ENCODE results near the gene PTGIS.

PTGIS gene

GRCh38 chr20:49602345-49603208 lies 34.6 kb upstream of the PTGIS start:
- POLR2A ChIA-PET = no interaction called here
- CTCF ChIA-PET = interaction anchor here (1.0 to 11.3 kb wide), 2 partner anchors 62 to 268 kb away, joined by 3 to 169 read pairs; no protein-coding TSS in a partner anchor
- no peak for TF ChIP-seq CTCF (IDR thresholded peaks at IDR 0.05; ENCODE audit: control extremely low read depth, extremely low read depth, low read depth, missing control alignments)
- DNase-seq (ENCODE audit: extremely low spot score) = no peak

GRCh38 chr20:49601153-49601924 lies 33.4 kb upstream of the PTGIS start:
- no peak for DNase-seq (ENCODE audit: extremely low spot score)
- TF ChIP-seq CTCF (IDR thresholded peaks at IDR 0.05; ENCODE audit: control extremely low read depth, extremely low read depth, low read depth, missing control alignments) = no peak
- ChIA-PET POLR2A (no interaction called here), CTCF (interaction anchor here (1.2 to 11.3 kb wide), 4 partner anchors 9 to 245 kb away, joined by 3 to 169 read pairs (median 4); no protein-coding TSS in a partner anchor)

- TF ChIP-seq CTCF (IDR thresholded peaks at IDR 0.05; ENCODE audit: control extremely low read depth, extremely low read depth, low read depth, missing control alignments) = no peak
- POLR2A ChIA-PET = no interaction called here
- no peak for DNase-seq (ENCODE audit: extremely low spot score)
- CTCF ChIA-PET = interaction anchor here (1.1 to 1.2 kb wide), 2 partner anchors 9 to 11 kb away, joined by 3 to 5 read pairs; no protein-coding TSS in a partner anchor
These were observed 31.8 kb upstream of the PTGIS start for GRCh38 chr20:49599746-49600113.

DNA sequence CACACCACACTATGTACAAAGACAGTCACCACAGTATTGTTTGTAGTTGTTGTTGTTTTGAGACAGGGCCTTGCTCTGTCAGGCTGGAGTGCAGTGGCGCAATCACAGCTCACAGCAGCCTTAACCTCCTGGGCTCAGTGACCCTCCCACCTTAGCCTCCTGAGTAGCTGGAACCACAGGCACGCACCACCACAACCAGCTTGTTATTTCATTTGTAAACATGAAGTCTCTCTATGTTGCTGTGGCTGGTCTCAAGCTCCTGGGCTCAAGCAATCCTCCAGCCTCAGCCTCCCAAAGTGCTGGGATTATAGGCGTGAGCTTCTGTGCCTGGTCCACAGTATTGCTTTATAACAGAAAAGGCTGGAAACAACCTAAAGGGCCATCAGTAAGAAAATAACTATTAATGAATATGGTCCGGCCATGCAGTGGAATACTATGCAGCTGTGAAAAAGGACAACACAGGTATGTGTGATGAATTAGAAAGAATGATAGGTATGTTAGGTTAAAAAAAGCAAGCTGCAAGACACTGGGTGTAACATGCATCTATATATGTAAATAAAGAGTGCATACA lies 30.0 kb upstream of the PTGIS start:
- POLR2A ChIA-PET = no interaction called here
- no peak for TF ChIP-seq CTCF (IDR thresholded peaks at IDR 0.05; ENCODE audit: control extremely low read depth, extremely low read depth, low read depth, missing control alignments)
- no peak for DNase-seq (ENCODE audit: extremely low spot score)
- CTCF ChIA-PET = interaction anchor here (2.6 to 5.7 kb wide), 2 partner anchors 12 to 56 kb away, joined by 11 to 42 read pairs; no protein-coding TSS in a partner anchor

DNA sequence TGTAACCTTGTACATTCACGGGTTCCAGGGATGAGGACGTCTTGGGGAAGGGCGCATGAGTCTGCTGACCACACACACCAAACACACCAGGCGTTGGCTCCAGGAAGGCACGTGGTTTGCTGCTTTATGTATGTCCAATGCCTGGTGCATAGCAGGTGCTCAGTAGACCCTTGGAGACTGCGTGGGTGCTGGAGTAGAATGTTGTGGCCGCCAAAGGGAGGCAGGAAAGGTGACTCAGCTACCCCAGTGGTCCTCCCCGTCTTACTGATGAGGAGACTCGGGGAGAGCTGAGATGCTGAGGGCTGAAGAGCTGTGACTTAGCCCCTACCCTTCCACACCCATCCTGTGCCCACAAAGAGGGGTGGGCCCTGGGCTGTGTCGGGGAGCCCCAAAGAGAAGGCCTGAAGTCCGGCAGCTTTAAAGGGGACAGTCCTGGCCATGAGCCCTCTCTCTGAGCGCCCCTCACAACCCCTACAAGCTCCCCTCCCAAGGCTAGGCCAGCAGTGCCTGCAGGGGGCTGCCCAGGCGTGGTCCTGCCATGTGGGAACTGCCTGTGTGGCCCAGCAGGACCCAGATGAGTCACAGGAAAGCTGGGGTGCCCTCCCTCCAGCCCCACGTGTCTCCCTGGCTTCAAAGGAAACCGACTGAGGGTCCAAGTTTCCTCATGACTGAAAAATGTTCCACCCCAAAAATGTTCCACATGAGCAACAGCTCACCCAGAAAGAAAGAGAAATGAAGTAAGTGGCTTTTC lies 28.0 kb upstream of the PTGIS start:
- DNase-seq (ENCODE audit: extremely low spot score) = no peak
- no peak for TF ChIP-seq CTCF (IDR thresholded peaks at IDR 0.05; ENCODE audit: control extremely low read depth, extremely low read depth, low read depth, missing control alignments)
- POLR2A ChIA-PET = no interaction called here

More for the DNA sequence above, 28.0 kb upstream of the PTGIS start:
- CTCF ChIA-PET = interaction anchor here (1.4 to 5.7 kb wide), 4 partner anchors 8 to 250 kb away, joined by 3 to 42 read pairs (median 8); no protein-coding TSS in a partner anchor

Data from GM10248 (cell line).